CD14-positive monocyte (primary cell): Measurements from ENCODE around the gene ABCB9. TPM values are rescaled to one million over a fixed set of nuclear protein-coding genes. Genes with fewer than 3 reads are reported as not detected.

Experiments used
- DNase-seq, 3 donors: peaks; one replicate each; pipeline ENCODE4 v3.0.0-alpha.2; 2011 to 2022
- H2AFZ ChIP-seq: 2 replicates; pipeline ENCODE4 v1.6.0; 2012; ENCODE audit warnings: mild to moderate bottlenecking, low read depth, low read length, inconsistent platforms; ENCODE audit not compliant: insufficient read depth, poor library complexity, severe bottlenecking
- H3K27ac ChIP-seq, 2 donors: 1 replicate in 1 of 2; 2 replicates in 1 of 2; pipeline ENCODE4 v1.5.1; 2012 to 2013; ENCODE audit warnings: low read length in 2 of 2, control low read depth in 1 of 2, inconsistent platforms in 1 of 2, low read depth in 1 of 2, mild to moderate bottlenecking in 1 of 2
- H3K27me3 ChIP-seq, 2 donors: one replicate each; pipeline versions ENCODE4 v1.6.0 to v1.6.1; 2011 to 2013; ENCODE audit warnings: low read length in 2 of 2; ENCODE audit not compliant: control insufficient read depth in 2 of 2, insufficient read depth in 2 of 2
- H3K36me3 ChIP-seq, 2 donors: replicated peaks in 1 of 2; 1 replicate in 1 of 2; 2 replicates in 1 of 2; pipeline versions ENCODE4 v1.5.1 to v1.6.1; 2012 to 2013; ENCODE audit warnings: low read length in 2 of 2, control low read depth in 1 of 2, inconsistent platforms in 1 of 2, mild to moderate bottlenecking in 1 of 2; ENCODE audit not compliant: insufficient read depth in 2 of 2, control insufficient read depth in 1 of 2
- H3K4me1 ChIP-seq, 2 donors: 1 replicate in 1 of 2; 2 replicates in 1 of 2; pipeline versions ENCODE4 v1.5.1 to v1.6.1; 2012 to 2013; ENCODE audit warnings: low read length in 2 of 2, control low read depth in 1 of 2, inconsistent platforms in 1 of 2, mild to moderate bottlenecking in 1 of 2, moderate library complexity in 1 of 2; ENCODE audit not compliant: insufficient read depth in 2 of 2, control insufficient read depth in 1 of 2
- H3K4me2 ChIP-seq: replicated peaks from 2 replicates; pipeline ENCODE3; 2012; ENCODE audit warnings: low read length, moderate library complexity, mild to moderate bottlenecking; ENCODE audit not compliant: poor library complexity, severe bottlenecking; ENCODE audit errors: extremely low read depth
- H3K4me3 ChIP-seq, 3 experiments: fragments of 200-600 bp in 1 of 3; sonication (generic) in 1 of 3; replicated peaks in 1 of 3; 1 replicate in 2 of 3; 2 replicates in 1 of 3; pipeline ENCODE4 v1.5.1; 2011 to 2013; ENCODE audit warnings: low read length in 3 of 3, mild to moderate bottlenecking in 3 of 3, control low read depth in 2 of 3, low read depth in 2 of 3, inconsistent platforms in 1 of 3, moderate library complexity in 1 of 3
- H3K79me2 ChIP-seq: 2 replicates; pipeline ENCODE4 v1.6.0; 2012; ENCODE audit warnings: mild to moderate bottlenecking, control low read depth, inconsistent platforms, low read length, moderate library complexity; ENCODE audit not compliant: insufficient read depth
- H3K9ac ChIP-seq: 2 replicates; pipeline ENCODE4 v1.6.0; 2017; ENCODE audit warnings: low read length, mild to moderate bottlenecking; ENCODE audit not compliant: insufficient read depth, poor library complexity, severe bottlenecking
- H3K9me3 ChIP-seq, 2 donors: replicated peaks in 1 of 2; 1 replicate in 1 of 2; 2 replicates in 1 of 2; pipeline versions ENCODE4 v1.5.1 to v1.6.1; 2012 to 2013; ENCODE audit warnings: low read length in 2 of 2, control low read depth in 1 of 2; ENCODE audit not compliant: control insufficient read depth in 1 of 2, insufficient read depth in 1 of 2
- H4K20me1 ChIP-seq: 2 replicates; pipeline ENCODE4 v1.6.0; 2012; ENCODE audit warnings: mild to moderate bottlenecking, low read length, control low read depth, moderate library complexity; ENCODE audit not compliant: insufficient read depth
- H3K27ac Mint-ChIP-seq, 7 donors: one replicate each; pipeline ENCODE4 v1.8.0; 2020; ENCODE audit warnings: mild to moderate bottlenecking in 7 of 7, mixed read lengths in 7 of 7, moderate library complexity in 6 of 7, inconsistent platforms in 2 of 7
- H3K27me3 Mint-ChIP-seq, 3 donors: one replicate each; pipeline ENCODE4 v1.8.0; 2021 to 2022; ENCODE audit warnings: low read depth in 3 of 3, mild to moderate bottlenecking in 3 of 3, mixed read lengths in 3 of 3, moderate library complexity in 3 of 3, inconsistent platforms in 1 of 3
- H3K36me3 Mint-ChIP-seq, 2 donors: one replicate each; pipeline ENCODE4 v1.8.0; 2020; ENCODE audit warnings: mixed read lengths in 2 of 2, inconsistent platforms in 1 of 2, mild to moderate bottlenecking in 1 of 2
- H3K4me1 Mint-ChIP-seq: one replicate; pipeline ENCODE4 v1.8.0; 2020; ENCODE audit warnings: mild to moderate bottlenecking, mixed read lengths
- H3K4me3 Mint-ChIP-seq, 2 donors: one replicate each; pipeline ENCODE4 v1.8.0; 2020; ENCODE audit warnings: mild to moderate bottlenecking in 2 of 2, mixed read lengths in 2 of 2, moderate library complexity in 1 of 2
- H3K9me3 Mint-ChIP-seq, 7 donors: one replicate each; pipeline ENCODE4 v1.8.0; 2020 to 2022; ENCODE audit warnings: mixed read lengths in 7 of 7, mild to moderate bottlenecking in 6 of 7, moderate library complexity in 6 of 7, inconsistent platforms in 2 of 7
- CTCF ChIP-seq: fragments of 200-600 bp; IDR thresholded peaks from one replicate; pipeline ENCODE4 v1.8.0; 2022; ENCODE audit warnings: antibody characterized with exemption, mild to moderate bottlenecking
- WGBS: methylation state at CpG from one replicate; pipeline ENCODE4 v1.1.5; 2013; ENCODE audit warnings: missing lambda C conversion rate; ENCODE audit not compliant: insufficient coverage; 5-methylcytosine and 5-hydroxymethylcytosine counted together
- intact Hi-C, 2 donors: fragments of 100-400 bp; cut with micrococcal nuclease; formaldehyde crosslinking; loops; one replicate each; pipeline versions ENCODE4 v1.15.0 to v1.15.1; 2023
- polyA plus RNA-seq, 3 donors: library from polyadenylated mRNA; depleted of rRNA in 1 of 3; unstranded in 2 of 3; stranded (reverse) in 1 of 3; fragments of 300-500 nt in 2 of 3; fragments of >200 nt in 1 of 3; fragmentation: Illumina TruSeq in 2 of 3; gene quantifications; 1 replicate in 2 of 3; 2 replicates in 1 of 3; pipeline ENCODE4 v1.2.3, GENCODE V29; 2012 to 2021

ABCB9 gene
- polyA plus RNA-seq, 3 donors: 0.14 to 1.2 (median 0.22) TPM

GRCh38 chr12:122894193-122895121, 71.8 kb downstream of the ABCB9 start:
- Histone ChIP-seq H2AFZ (no peak overlapping the region), H3K36me3 (no peaks in the 10 kb centered on the region), H3K4me1 (peaks cover 74 to 80% of the 10 kb centered on the region in 2 donors), H3K9ac (peak overlapping the region; percentile 98), H3K9me3 (peaks cover 0 to 3% of the 10 kb centered on the region in 2 donors), H4K20me1 (peaks cover 55% of the 10 kb centered on the region), H3K27me3 (peaks cover 0 to 3% of the 10 kb centered on the region in 2 donors), H3K4me3 (peak overlapping the region; percentile 89 to 99 (median 98)), H3K79me2 (peaks cover 62% of the 10 kb centered on the region), H3K4me2 (peak overlapping the region; percentile 92), H3K27ac (peak overlapping the region; percentile 82 to 99)
- H3K27ac Mint-ChIP-seq: peak overlapping the region in 6 of 7 donors; percentile 93 to 99 (median 96)
- H3K4me3 Mint-ChIP-seq: peak overlapping the region; percentile 96 to 97
- peak in 1 of 3 donors; percentile 20 for DNase-seq
- H3K36me3 Mint-ChIP-seq: peaks cover 8 to 17% of the 10 kb centered on the region in 2 donors
- TF ChIP-seq CTCF: no peak
- peaks cover 0 to 9% (median 7%) of the 10 kb centered on the region in 3 donors for H3K27me3 Mint-ChIP-seq
- intact Hi-C loops: loop anchor here in 1 of 2 donors (5.0 kb wide), 1 partner anchor 53 kb away; no protein-coding TSS in a partner anchor
- peaks cover 3 to 9% (median 6%) of the 10 kb centered on the region in 7 donors for H3K9me3 Mint-ChIP-seq
- WGBS: 20% methylated on average over 8 of the region's 15 CpGs
- peaks cover 76% of the 10 kb centered on the region for H3K4me1 Mint-ChIP-seq
